GM18868 (cell line): ENCODE measurements around the gene GSX2.

Source experiments
- ATAC-seq: cut with Tn5 transposase; IDR thresholded peaks from one replicate; pipeline ENCODE4 v1.9.1; 2021; ENCODE audit warnings: mild to moderate bottlenecking, moderate library complexity; ENCODE audit not compliant: unreplicated experiment

The GSX2 gene

DNA sequence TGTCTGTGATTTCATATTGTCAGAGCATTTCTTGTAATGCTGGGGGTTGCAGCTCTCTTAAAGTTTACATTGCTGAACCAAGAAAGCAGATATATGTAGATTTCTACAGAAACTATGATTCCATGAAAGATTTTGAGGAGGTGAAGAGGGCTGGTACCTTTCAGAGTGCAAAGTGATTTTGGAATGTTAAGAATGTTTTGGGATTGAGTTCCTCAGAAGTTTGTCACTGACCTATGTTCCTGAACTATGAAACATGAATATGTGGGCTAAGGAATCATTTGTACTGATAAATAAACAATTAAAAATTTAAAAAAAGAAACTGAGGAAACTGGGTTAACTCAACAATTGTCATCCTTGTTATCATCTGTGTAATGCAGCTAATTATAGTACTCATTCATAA lies 23.3 kb upstream of the GSX2 start:
- ATAC-seq = no peak

DNA sequence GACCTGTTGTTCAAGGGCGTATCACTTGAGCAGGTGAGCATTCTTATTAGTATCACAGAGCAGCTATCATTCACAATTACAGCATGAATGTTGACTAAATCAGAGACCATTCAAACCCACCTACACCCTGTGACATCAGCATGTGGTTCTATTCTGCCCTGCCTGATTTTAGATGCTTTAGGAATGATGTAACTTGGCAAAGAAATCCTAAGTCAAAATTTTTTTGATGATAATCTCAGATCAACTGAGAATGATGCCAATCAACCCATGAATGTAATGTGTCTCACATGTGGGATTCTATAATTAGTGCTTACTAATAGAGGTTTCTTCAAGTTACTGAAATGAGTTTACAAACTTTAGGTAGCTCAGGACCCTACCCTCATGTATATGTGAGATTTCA lies 22.2 kb upstream of the GSX2 start:
- no peak for ATAC-seq

DNA sequence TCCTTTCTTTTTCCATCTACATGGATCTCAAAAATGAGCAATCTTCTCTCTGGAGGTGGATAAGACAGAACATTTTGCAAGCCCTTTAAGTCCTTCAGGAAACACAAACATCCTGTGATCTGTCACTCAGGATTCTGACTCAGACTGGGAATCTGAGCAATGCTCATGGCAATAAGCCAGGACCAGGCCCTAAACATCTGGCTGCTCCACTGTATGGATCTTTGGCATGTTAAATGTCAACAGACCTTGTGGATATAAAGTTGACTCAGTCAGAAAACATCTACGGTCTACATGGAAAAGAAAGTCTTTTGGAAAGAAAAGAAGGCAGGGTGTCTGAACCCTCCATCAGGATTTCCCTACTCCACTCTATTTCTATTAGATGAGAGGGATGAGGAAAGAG lies 17.8 kb upstream of the GSX2 start:
- ATAC-seq = no peak

DNA sequence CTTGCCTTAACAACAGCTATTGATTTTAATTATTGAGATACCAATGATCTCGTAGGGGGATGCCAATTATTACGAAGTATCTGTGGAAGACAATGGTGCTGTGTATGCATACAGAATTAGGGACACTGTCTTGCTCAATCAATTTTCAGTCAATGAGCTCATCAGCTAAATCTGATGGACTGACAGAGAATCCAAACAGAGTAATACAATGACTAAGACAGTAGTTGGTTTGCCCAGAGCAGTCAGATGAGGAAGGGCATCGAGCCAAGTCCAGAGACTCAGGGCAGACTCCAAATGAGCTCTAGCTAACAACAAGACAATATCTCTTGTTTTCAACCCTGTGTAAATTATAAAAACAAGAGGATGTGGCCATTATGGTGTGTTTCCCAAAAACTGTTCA lies 14.7 kb upstream of the GSX2 start:
- ATAC-seq = no peak

- no peak for ATAC-seq
These were observed 10.1 kb upstream of the GSX2 start for GRCh38 chr4:54089875-54090274.

GRCh38 chr4:54090404-54090803 lies 9.6 kb upstream of the GSX2 start:
- ATAC-seq = no peak

GRCh38 chr4:54090804-54091623 lies 8.9 kb upstream of the GSX2 start:
- ATAC-seq = peak; percentile 73

GRCh38 chr4:54091637-54092404 lies 8.1 kb upstream of the GSX2 start:
- peak; percentile 72 for ATAC-seq

GRCh38 chr4:54092405-54093323 lies 7.3 kb upstream of the GSX2 start:
- ATAC-seq = no peak

DNA sequence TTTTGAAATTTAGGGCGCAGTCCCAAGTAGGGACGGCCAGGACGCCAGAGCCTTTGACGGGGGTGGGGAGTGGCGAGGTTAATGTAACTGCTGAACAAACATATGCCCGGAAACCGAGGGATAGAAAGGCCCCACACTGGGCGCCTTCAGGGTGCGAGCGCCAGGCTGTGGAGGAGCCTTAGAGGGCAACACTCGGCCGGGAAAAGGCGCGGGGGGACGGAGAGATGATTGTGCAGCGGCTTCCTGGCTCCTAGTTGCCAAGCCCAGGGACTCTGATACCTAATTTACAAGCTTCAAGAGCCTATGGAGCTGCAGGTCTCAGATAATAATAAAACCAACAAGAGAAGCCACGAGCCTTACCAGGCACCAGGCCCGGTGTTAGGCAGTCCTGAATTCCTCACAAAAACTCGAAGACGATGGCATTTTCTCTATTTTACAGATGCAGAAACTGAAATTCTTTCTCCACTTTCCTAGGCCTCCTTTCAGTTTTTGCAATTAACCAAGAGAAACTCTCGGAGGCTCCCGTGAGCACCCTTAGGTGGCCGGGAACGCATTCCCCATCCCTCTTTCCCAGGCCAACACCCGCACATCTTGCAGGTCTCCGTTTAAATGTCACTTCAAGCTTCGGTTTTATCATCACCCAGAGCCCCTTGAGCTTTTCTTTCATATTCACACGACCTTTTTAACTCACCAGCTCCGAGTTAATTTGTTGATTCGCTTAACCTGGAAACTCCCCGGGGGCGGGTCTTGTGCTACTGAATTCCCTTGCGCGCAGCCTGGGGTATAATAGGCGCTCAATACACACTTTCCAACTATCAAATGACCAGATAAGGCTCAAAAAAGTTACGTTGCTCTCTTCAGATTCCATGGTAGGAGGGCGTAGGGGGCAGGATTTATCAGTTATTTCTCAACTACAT lies 6.4 kb upstream of the GSX2 start:
- ATAC-seq = peak; percentile 23

- no peak for ATAC-seq
These were observed 5.5 kb upstream of the GSX2 start for GRCh38 chr4:54094451-54094850.

DNA sequence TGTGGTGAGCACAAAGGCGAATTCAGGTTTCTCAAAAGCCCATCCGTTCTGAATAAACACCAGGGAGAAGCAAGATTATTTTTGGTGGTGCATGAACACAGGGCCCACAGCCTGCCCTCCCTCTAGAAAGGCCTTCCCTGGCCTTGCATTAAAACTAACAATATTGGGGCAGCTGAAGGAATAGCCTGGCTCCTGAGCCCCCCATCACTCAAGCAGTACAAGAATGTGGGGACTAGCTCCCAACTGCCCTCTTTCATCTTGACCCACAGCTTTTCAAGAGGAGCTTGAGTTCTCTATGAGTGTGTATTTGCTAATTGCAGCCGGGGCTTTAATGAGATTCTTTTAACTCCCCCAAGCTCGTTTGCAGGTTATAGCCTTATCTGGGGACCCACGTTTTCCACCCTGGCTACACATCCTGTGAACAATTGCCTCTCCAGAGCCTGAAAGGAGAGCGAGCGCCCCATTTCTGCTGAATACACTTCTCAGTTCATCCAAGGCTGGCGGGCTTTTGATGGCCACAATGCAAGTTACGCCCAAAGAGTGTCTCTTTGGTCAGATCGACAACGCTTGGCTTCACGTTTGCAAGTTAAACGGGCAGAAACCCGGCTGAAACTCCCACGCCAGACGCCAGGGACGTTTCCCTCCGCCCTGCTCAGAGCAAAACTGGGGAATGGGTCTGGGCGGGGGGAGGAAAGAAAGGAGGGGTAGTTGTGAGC lies 4.7 kb upstream of the GSX2 start:
- ATAC-seq = no peak

- ATAC-seq = no peak
These were observed 3.5 kb upstream of the GSX2 start for GRCh38 chr4:54096295-54096962.

GRCh38 chr4:54097152-54097551 lies 2.8 kb upstream of the GSX2 start:
- no peak for ATAC-seq

- ATAC-seq = no peak
These were observed 1.6 kb upstream of the GSX2 start for GRCh38 chr4:54098375-54098774.

DNA sequence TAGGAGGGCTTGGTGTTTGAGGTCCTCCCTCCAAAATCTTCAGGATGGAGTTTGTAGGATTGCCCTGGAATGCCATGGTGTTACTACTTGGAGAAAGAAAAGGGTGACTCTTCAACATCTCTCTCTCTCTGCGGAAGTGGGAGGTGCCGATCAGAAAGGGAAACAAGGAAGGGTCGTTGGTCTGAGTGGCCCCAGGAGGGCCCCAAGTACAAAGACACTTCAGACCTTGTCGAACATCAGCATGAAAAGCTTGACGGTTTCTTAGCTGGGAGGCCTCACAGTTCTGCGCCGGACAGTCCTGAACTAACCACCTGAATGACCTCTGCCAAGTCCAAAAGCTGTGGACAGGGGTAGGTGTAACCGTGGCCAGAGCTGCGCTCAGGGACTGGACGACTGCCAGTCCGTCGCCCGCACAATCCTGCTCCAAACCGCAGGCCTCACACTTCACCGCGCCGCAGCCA lies 646 bp upstream of the GSX2 start:
- ATAC-seq = no peak

- no peak for ATAC-seq
These were observed 729 bp downstream of the GSX2 start for GRCh38 chr4:54100595-54101189.

DNA sequence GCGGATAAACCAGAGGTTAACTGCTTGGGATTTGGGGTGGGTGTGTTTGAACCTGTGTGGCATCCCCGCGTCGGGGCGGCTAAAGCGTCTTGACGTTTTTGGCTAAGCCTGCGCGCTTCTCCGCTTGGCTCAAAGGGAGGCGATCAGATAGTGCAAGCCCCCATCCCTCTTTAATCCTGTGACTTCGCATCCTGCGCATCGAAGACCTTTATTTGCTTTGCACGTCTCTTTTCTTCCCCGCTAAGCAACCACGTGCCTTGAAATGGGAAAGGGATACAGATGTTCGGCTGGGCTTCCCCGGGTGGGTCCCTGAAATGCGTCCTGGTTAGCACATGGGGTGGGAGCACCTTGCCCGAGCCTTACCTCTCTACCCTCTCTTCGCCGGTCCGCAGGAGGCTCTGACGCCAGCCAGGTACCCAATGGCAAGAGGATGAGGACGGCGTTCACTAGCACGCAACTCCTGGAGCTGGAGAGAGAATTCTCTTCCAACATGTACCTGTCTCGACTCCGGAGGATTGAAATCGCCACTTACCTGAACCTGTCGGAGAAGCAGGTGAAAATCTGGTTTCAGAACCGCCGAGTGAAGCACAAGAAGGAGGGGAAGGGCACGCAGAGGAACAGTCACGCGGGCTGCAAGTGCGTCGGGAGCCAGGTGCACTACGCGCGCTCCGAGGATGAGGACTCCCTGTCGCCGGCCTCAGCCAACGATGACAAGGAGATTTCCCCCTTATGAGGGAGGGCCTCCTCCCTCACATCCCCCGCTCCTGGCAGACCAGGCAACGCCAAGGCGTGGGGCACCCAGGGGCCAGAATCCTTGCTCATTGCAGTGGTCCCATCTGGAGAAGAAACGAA lies 1.5 kb downstream of the GSX2 start:
- ATAC-seq = no peak
